Upper lobe of right lung (tissue), 1 donor: Measurements from ENCODE around the gene BCL2L11. TPM values are rescaled to one million over a fixed set of nuclear protein-coding genes. Genes with fewer than 3 reads are reported as not detected.

Source experiments
- ATAC-seq: fragments of 200-7000 bp; cut with Tn5 transposase; one replicate; pipeline ENCODE4 v1.9.1; 2020; ENCODE audit warnings: mild to moderate bottlenecking, moderate library complexity
- DNase-seq: peaks from one replicate; pipeline ENCODE4 v3.0.0-alpha.2; 2020
- H3K27ac ChIP-seq: fragments of 200-600 bp; one replicate; pipeline ENCODE4 v1.8.0; 2022
- H3K27me3 ChIP-seq: fragments of 200-600 bp; one replicate; pipeline ENCODE4 v1.8.0; 2022; ENCODE audit warnings: mild to moderate bottlenecking
- H3K36me3 ChIP-seq: fragments of 200-600 bp; one replicate; pipeline ENCODE4 v1.8.0; 2022
- H3K4me1 ChIP-seq: fragments of 200-600 bp; one replicate; pipeline ENCODE4 v1.8.0; 2022
- H3K4me3 ChIP-seq: fragments of 200-600 bp; one replicate; pipeline ENCODE4 v1.8.0; 2022; ENCODE audit warnings: mild to moderate bottlenecking
- H3K9me3 ChIP-seq: fragments of 200-600 bp; one replicate; pipeline ENCODE4 v1.8.0; 2022
- intact Hi-C: fragments of 100-400 bp; cut with DNase I; formaldehyde crosslinking; loops from one replicate; pipeline ENCODE4 v1.11.0; 2022
- total RNA-seq: library from RNA; stranded (reverse); fragmentation: NEBNext Ultra II Directional; extraction: Animal tissue kit (Norgen Biotek cat#: 25700); gene quantifications from one replicate; pipeline ENCODE4 v1.2.1, GENCODE V29; 2021
- TF ChIP-seq, protein P1 (sequence below): fragments of 200-600 bp; IDR thresholded peaks from one replicate; pipeline ENCODE4 v1.8.0; 2022; ENCODE audit warnings: antibody characterized with exemption
- donor health status: DM: no; HTN: yes; CAD: no; lungs with severe emphysema.

The BCL2L11 gene
- total RNA-seq, 1 donor from 2014 or later: 23.9 TPM

DNA sequence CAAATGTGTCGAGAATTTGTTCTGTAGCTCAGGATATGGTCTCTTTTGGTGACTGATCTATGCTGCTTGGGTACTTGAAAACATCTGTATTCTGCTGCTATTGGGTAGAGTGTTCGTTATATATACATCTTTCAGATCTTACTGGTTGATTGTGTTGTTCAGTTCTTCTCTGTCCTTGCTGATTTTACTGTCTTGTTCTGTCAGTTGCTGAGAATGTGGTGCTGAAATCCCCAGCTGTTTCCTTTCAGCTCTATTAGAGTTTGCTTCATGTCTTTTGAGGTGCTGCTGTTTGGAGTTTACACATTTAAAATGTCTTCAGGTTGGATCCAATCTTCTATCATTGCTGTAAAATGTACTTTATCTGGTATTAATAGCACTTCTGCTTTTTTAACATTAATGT lies 12.9 kb downstream of the BCL2L11 start:
- ATAC-seq: no peak
- H3K36me3 ChIP-seq: peaks cover 15% of the 10 kb centered on the region
- TF ChIP-seq, protein P1, sequence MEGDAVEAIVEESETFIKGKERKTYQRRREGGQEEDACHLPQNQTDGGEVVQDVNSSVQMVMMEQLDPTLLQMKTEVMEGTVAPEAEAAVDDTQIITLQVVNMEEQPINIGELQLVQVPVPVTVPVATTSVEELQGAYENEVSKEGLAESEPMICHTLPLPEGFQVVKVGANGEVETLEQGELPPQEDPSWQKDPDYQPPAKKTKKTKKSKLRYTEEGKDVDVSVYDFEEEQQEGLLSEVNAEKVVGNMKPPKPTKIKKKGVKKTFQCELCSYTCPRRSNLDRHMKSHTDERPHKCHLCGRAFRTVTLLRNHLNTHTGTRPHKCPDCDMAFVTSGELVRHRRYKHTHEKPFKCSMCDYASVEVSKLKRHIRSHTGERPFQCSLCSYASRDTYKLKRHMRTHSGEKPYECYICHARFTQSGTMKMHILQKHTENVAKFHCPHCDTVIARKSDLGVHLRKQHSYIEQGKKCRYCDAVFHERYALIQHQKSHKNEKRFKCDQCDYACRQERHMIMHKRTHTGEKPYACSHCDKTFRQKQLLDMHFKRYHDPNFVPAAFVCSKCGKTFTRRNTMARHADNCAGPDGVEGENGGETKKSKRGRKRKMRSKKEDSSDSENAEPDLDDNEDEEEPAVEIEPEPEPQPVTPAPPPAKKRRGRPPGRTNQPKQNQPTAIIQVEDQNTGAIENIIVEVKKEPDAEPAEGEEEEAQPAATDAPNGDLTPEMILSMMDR: no peak
- H3K27me3 ChIP-seq: no peaks in the 10 kb centered on the region
- H3K9me3 ChIP-seq: no peaks in the 10 kb centered on the region
- no peak overlapping the region for H3K4me3 ChIP-seq
- DNase-seq: no peak
- no peak overlapping the region for H3K27ac ChIP-seq
- H3K4me1 ChIP-seq: peaks cover 4% of the 10 kb centered on the region
- intact Hi-C loops: no loop called here

- DNase-seq: no peak
- H3K4me3 ChIP-seq: no peak overlapping the region
- ATAC-seq: no peak
- peaks cover 4% of the 10 kb centered on the region for H3K4me1 ChIP-seq
- H3K27me3 ChIP-seq: no peaks in the 10 kb centered on the region
- no peak overlapping the region for H3K27ac ChIP-seq
- no peaks in the 10 kb centered on the region for H3K9me3 ChIP-seq
- intact Hi-C loops: no loop called here
- TF ChIP-seq, protein P1: no peak
- H3K36me3 ChIP-seq: peaks cover 11% of the 10 kb centered on the region
Measured at GRCh38 chr2:111134055-111134454, 13.3 kb downstream of the BCL2L11 start.

- Histone ChIP-seq H3K27me3 (no peaks in the 10 kb centered on the region), H3K27ac (no peak overlapping the region), H3K36me3 (peaks cover 5% of the 10 kb centered on the region), H3K4me3 (no peak overlapping the region), H3K4me1 (peaks cover 4% of the 10 kb centered on the region), H3K9me3 (no peaks in the 10 kb centered on the region)
- TF ChIP-seq, protein P1: no peak
- no peak for ATAC-seq
- intact Hi-C loops: no loop called here
- DNase-seq: no peak
Measured at GRCh38 chr2:111135237-111135909, 14.7 kb downstream of the BCL2L11 start.

DNA sequence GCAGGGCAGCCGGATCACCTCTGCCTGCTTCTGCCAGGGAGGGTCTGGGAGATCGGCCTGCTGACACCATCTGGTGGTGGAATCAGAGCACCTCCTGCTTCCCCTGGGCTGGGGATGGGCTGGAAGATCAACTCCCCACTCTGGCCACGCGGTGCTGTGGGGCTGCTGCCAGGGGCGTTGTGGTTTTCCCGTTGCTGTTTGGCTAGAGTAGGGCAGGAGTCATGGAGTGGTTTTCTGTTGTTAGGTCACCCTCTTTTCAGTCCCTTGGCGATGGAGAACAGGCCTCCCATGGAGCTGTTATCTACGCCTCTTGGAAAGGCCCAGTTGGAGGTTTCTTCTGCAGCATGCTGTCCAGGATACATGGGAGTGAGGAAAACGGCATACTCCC lies 15.2 kb downstream of the BCL2L11 start:
- Histone ChIP-seq H3K27me3 (no peaks in the 10 kb centered on the region), H3K27ac (no peak overlapping the region), H3K36me3 (no peaks in the 10 kb centered on the region), H3K4me1 (peaks cover 4% of the 10 kb centered on the region), H3K4me3 (no peak overlapping the region), H3K9me3 (no peaks in the 10 kb centered on the region)
- TF ChIP-seq, protein P1: peak; percentile 10
- ATAC-seq (peak; percentile 74), DNase-seq (no peak)
- intact Hi-C loops: no loop called here

- intact Hi-C loops: no loop called here
- TF ChIP-seq, protein P1: no peak
- no peaks in the 10 kb centered on the region for H3K27me3 ChIP-seq
- DNase-seq (no peak), ATAC-seq (no peak)
- peaks cover 4% of the 10 kb centered on the region for H3K4me1 ChIP-seq
- no peak overlapping the region for H3K4me3 ChIP-seq
- H3K36me3 ChIP-seq: peaks cover 1% of the 10 kb centered on the region
- no peak overlapping the region for H3K27ac ChIP-seq
- H3K9me3 ChIP-seq: no peaks in the 10 kb centered on the region
Measured at GRCh38 chr2:111138839-111139238, 18.1 kb downstream of the BCL2L11 start.
